ENCODE data around the gene DOLPP1. TPM values are rescaled to one million over a fixed set of nuclear protein-coding genes. Genes with fewer than 3 reads are reported as not detected.

DOLPP1 gene
- total and polyA plus RNA-seq, 10 donors = 4.8 to 10.1 (median 8.4) TPM

DNA sequence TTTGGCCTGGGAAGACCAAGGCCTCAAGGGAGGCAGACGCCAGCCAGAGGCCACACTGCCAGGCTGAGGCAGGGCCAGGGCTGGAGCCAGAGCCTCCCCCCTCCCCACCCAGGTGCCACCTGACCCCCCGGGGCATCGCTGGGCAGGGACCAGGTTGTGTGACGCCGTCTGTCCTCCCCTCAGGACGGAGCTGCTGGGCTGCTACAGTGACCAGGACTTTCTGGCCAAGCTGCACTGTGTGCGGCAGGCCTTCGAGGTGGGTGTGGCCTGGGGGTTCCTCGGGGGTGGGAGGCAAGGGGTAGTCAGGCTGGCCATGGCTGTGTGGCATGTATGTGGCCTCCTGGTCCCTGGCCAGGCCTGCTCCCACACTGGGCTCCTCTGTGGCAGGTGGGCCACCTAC lies 17.9 kb upstream of the DOLPP1 start:
- no peaks in the 10 kb centered on the region for H3K9me3 ChIP-seq
- peak; percentile 60 for DNase-seq
- no peak for TF ChIP-seq POLR2A (IDR thresholded peaks at IDR 0.05)
- peak in 1 of 3 donors; percentile 14 for TF ChIP-seq POLR2AphosphoS5 (IDR thresholded peaks at IDR 0.05)
- TF ChIP-seq, protein P1, sequence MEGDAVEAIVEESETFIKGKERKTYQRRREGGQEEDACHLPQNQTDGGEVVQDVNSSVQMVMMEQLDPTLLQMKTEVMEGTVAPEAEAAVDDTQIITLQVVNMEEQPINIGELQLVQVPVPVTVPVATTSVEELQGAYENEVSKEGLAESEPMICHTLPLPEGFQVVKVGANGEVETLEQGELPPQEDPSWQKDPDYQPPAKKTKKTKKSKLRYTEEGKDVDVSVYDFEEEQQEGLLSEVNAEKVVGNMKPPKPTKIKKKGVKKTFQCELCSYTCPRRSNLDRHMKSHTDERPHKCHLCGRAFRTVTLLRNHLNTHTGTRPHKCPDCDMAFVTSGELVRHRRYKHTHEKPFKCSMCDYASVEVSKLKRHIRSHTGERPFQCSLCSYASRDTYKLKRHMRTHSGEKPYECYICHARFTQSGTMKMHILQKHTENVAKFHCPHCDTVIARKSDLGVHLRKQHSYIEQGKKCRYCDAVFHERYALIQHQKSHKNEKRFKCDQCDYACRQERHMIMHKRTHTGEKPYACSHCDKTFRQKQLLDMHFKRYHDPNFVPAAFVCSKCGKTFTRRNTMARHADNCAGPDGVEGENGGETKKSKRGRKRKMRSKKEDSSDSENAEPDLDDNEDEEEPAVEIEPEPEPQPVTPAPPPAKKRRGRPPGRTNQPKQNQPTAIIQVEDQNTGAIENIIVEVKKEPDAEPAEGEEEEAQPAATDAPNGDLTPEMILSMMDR (IDR thresholded peaks at IDR 0.05 in 8 of 11, conservative IDR thresholded peaks at IDR 0.05 in 3 of 11) = no peak
- intact Hi-C loops (cut with DNase I; ENCODE audit: low total_unique reads) = no loop called here
- H3K36me3 ChIP-seq = peaks cover 0 to 95% (median 77%) of the 10 kb centered on the region in 6 donors
- H3K27me3 ChIP-seq (replicated peaks in 1 of 7) = no peaks in the 10 kb centered on the region
- no peak overlapping the region for H3K27ac ChIP-seq
- no peak overlapping the region for H3K4me3 ChIP-seq
- 95 to 100% (median 98%) methylated on average over 6 to 9 of the region's 9 CpGs for WGBS, 5 donors
- peaks cover 0 to 5% (median under 1%) of the 10 kb centered on the region in 6 donors for H3K4me1 ChIP-seq

DNA sequence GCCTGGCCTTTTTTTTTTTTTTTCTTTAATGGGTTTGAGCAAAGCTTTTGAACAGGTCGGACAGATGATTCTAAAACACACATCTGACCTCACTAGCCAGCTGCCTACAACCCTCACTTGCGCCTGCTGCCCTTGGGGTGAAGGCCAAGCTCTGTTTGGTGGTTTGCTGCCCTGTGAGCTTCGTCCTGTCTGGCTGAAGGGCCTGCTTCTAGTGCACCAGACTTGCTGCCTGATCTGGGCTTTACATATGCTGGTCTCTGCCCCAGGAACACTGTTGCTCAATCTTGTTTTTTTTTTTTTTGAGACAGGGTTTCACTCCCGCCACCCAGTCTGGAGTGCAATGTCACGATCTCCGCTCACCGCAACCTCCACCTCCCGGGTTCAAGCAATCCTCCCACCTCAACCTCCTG lies 16.4 kb upstream of the DOLPP1 start:
- H3K27me3 ChIP-seq (replicated peaks in 1 of 7) = no peaks in the 10 kb centered on the region
- no peak overlapping the region for H3K4me3 ChIP-seq
- peaks cover 3 to 19% (median 14%) of the 10 kb centered on the region in 6 donors for H3K4me1 ChIP-seq
- H3K9me3 ChIP-seq = no peaks in the 10 kb centered on the region
- H3K36me3 ChIP-seq = peaks cover 0 to 98% (median 79%) of the 10 kb centered on the region in 6 donors
- H3K27ac ChIP-seq = no peak overlapping the region
- intact Hi-C loops (cut with DNase I; ENCODE audit: low total_unique reads) = no loop called here
- no peak for DNase-seq
- TF ChIP-seq POLR2A (IDR thresholded peaks at IDR 0.05) (no peak), POLR2AphosphoS5 (IDR thresholded peaks at IDR 0.05) (no peak)
- TF ChIP-seq, protein P1 (IDR thresholded peaks at IDR 0.05 in 8 of 11, conservative IDR thresholded peaks at IDR 0.05 in 3 of 11) = no peak
- 81 to 95% (median 90%) methylated on average over 8 of the region's 8 CpGs for WGBS, 5 donors

DNA sequence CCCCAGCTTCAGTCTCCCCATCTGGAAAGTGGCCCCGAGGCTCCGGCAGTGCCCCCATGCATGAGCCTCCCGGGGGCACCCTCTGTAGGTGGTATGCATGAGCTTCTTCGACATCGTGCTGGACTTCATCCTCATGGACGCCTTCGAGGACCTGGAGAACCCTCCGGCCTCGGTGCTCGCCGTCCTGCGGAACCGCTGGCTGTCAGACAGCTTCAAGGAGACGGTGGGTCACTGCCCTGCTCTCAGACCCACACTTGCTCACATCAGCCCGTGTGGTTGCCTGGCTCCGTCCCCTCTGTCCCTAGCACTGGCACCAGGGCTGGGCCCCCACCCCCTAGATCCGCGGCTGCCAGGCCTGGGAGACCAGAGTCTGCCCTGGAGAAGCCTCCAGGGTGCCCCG lies 12.8 kb upstream of the DOLPP1 start:
- peaks cover 3 to 53% (median 28%) of the 10 kb centered on the region in 6 donors for H3K4me1 ChIP-seq
- H3K27ac ChIP-seq = peak overlapping the region in 7 of 8 donors; percentile 64 to 91 (median 81)
- H3K36me3 ChIP-seq = peaks cover 0 to 88% (median 54%) of the 10 kb centered on the region in 6 donors
- H3K27me3 ChIP-seq (replicated peaks in 1 of 7) = no peaks in the 10 kb centered on the region
- TF ChIP-seq POLR2AphosphoS5 (IDR thresholded peaks at IDR 0.05) (no peak), POLR2A (IDR thresholded peaks at IDR 0.05) (no peak)
- TF ChIP-seq, protein P1 (IDR thresholded peaks at IDR 0.05 in 8 of 11, conservative IDR thresholded peaks at IDR 0.05 in 3 of 11) = no peak
- DNase-seq = no peak
- no peak overlapping the region for H3K4me3 ChIP-seq
- H3K9me3 ChIP-seq = no peaks in the 10 kb centered on the region
- WGBS, 5 donors = 89 to 96% (median 92%) methylated on average over 13 to 19 of the region's 19 CpGs
- intact Hi-C loops (cut with DNase I; ENCODE audit: low total_unique reads) = no loop called here

DNA sequence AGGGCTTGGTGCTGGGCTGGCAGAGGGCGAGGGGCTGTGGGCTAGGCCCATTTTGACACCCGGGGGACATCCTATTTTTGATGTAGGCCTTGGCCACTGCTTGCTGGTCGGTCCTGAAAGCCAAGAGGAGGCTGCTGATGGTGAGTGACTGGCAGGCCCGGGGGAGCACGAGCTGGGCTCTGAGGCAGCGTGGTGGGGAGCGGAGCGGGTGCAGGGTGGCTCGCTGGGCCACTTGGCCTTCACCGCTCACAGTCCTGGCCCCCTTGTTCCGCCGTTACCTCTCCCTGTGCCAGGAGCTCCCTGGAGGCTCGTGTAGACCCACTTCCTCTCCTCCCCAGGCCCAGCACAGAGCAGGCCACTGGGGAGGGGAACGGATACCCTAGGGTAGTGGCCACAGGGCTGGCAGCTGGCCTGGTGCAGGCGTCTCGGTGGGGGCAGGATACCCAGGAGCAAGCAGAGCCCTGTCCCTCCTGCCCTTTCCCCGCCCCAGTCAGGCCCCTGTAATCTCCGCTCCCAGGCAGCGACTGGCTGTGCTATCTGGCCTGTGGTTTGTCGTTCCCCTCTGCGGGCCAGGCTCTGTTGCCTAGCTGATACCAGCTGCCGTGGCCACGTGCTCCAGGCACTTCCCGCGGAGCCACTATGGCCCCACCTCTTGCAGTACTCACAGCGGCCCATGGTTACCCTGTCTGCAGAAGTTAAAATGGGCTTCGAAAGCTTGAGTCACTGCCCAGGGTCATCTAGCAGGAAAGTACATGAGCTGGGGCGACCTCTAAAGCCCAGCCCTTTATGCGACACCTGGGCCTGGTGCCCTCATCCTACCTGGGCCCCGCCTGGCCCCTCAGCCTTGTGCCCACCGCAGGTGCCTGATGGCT lies 11.7 kb upstream of the DOLPP1 start:
- H3K4me1 ChIP-seq = peaks cover 3 to 53% (median 28%) of the 10 kb centered on the region in 6 donors
- H3K27ac ChIP-seq = peak overlapping the region; percentile 64 to 91 (median 80)

More for the DNA sequence above, 11.7 kb upstream of the DOLPP1 start:
- Histone ChIP-seq H3K4me3 (peak overlapping the region in 2 of 8 donors; percentile 16 to 50), H3K9me3 (no peaks in the 10 kb centered on the region), H3K27me3 (replicated peaks in 1 of 7) (no peaks in the 10 kb centered on the region), H3K36me3 (peaks cover 0 to 77% (median 44%) of the 10 kb centered on the region in 6 donors)
- 34 to 58% (median 41%) methylated on average over 15 to 31 of the region's 31 CpGs for WGBS, 5 donors
- DNase-seq = peak; percentile 96
- intact Hi-C loops (cut with DNase I; ENCODE audit: low total_unique reads) = no loop called here
- TF ChIP-seq POLR2A (IDR thresholded peaks at IDR 0.05) = peak in 1 of 3 donors; percentile 4
- peak; percentile 75 to 85 (median 85) for TF ChIP-seq POLR2AphosphoS5 (IDR thresholded peaks at IDR 0.05)
- TF ChIP-seq, protein P1 (IDR thresholded peaks at IDR 0.05 in 8 of 11, conservative IDR thresholded peaks at IDR 0.05 in 3 of 11) = peak in 6 of 11 experiments; percentile 6 to 45 (median 32)
